CMK (cell line): ENCODE results near the gene LYSMD3.
"Not testable (repeated sequence)": the region's sequence is repeated elsewhere in the genome, so short reads cannot be mapped to it uniquely, and the experiment has no call there.

Experiments
- DNase-seq: peaks from one replicate; pipeline ENCODE4 v3.0.0-alpha.2; 2010; ENCODE audit warnings: low read depth

The LYSMD3 gene

GRCh38 chr5:90529194-90529938 is at the start of gene LYSMD3:
LYSMD3 (minus strand) TSS chr5:90529584; CDS start chr5:90525289, 4,295 bp downstream.
- DNase-seq, result peak; percentile 78

- DNase-seq, result not testable (repeated sequence)
These were observed 47.2 kb upstream of the LYSMD3 start for GRCh38 chr5:90576566-90576965.

GRCh38 chr5:90575712-90576111 is 46.3 kb upstream of the LYSMD3 start:
- DNase-seq, result no peak

GRCh38 chr5:90571147-90571773 is 41.9 kb upstream of the LYSMD3 start:
- no peak for DNase-seq

GRCh38 chr5:90570034-90570433 is 40.6 kb upstream of the LYSMD3 start:
- no peak for DNase-seq

- no peak for DNase-seq
These were observed 39.7 kb upstream of the LYSMD3 start for GRCh38 chr5:90569084-90569483.

- no peak for DNase-seq
These were observed 36.1 kb upstream of the LYSMD3 start for GRCh38 chr5:90565491-90565890.

GRCh38 chr5:90563108-90563507 is 33.7 kb upstream of the LYSMD3 start:
- DNase-seq, result no peak

- no peak for DNase-seq
These were observed 33.0 kb upstream of the LYSMD3 start for GRCh38 chr5:90562341-90562740.

GRCh38 chr5:90561766-90562165 is 32.4 kb upstream of the LYSMD3 start:
- DNase-seq, result no peak

- no peak for DNase-seq
These were observed 31.4 kb upstream of the LYSMD3 start for GRCh38 chr5:90560771-90561170.

- DNase-seq, result no peak
These were observed 29.2 kb upstream of the LYSMD3 start, which contains the start of gene ADGRV1 for GRCh38 chr5:90558344-90559192. ADGRV1 (plus strand) TSS chr5:90558797; CDS start chr5:90558896, 99 bp downstream.

GRCh38 chr5:90557871-90558270 is 28.5 kb upstream of the LYSMD3 start:
- DNase-seq, result no peak

- DNase-seq, result no peak
These were observed 28.0 kb upstream of the LYSMD3 start for GRCh38 chr5:90557391-90557790.

GRCh38 chr5:90555666-90556065 is 26.3 kb upstream of the LYSMD3 start:
- no peak for DNase-seq

GRCh38 chr5:90554358-90555006 is 25.1 kb upstream of the LYSMD3 start:
- DNase-seq, result no peak

GRCh38 chr5:90553711-90554110 is 24.3 kb upstream of the LYSMD3 start:
- DNase-seq, result no peak

- DNase-seq, result no peak
These were observed 22.0 kb upstream of the LYSMD3 start for GRCh38 chr5:90551376-90551775.

- no peak for DNase-seq
These were observed 21.6 kb upstream of the LYSMD3 start for GRCh38 chr5:90550963-90551362.

GRCh38 chr5:90549729-90550275 is 20.4 kb upstream of the LYSMD3 start:
- no peak for DNase-seq

GRCh38 chr5:90549223-90549622 is 19.8 kb upstream of the LYSMD3 start:
- DNase-seq, result no peak

GRCh38 chr5:90548069-90548593 is 18.7 kb upstream of the LYSMD3 start:
- no peak for DNase-seq
